Esophagus mucosa (tissue), 1 donor: ENCODE measurements around the gene ZDHHC5. TPM values are rescaled to one million over a fixed set of nuclear protein-coding genes. Genes with fewer than 3 reads are reported as not detected.
"Not testable (repeated sequence)": the region's sequence is repeated elsewhere in the genome, so short reads cannot be mapped to it uniquely, and the experiment has no call there.

Experiments used
- ATAC-seq: fragments of 200-7000 bp; cut with Tn5 transposase; one replicate; pipeline ENCODE4 v1.9.1; 2020
- total RNA-seq: library from RNA; stranded (reverse); gene quantifications from one replicate; pipeline ENCODE4 v1.2.4, GENCODE V29; 2023
- donor health status: DM: yes; HTN: yes; CAD: no.

The ZDHHC5 gene
- total RNA-seq, 1 donor from 2014 or later, result 122 TPM

DNA sequence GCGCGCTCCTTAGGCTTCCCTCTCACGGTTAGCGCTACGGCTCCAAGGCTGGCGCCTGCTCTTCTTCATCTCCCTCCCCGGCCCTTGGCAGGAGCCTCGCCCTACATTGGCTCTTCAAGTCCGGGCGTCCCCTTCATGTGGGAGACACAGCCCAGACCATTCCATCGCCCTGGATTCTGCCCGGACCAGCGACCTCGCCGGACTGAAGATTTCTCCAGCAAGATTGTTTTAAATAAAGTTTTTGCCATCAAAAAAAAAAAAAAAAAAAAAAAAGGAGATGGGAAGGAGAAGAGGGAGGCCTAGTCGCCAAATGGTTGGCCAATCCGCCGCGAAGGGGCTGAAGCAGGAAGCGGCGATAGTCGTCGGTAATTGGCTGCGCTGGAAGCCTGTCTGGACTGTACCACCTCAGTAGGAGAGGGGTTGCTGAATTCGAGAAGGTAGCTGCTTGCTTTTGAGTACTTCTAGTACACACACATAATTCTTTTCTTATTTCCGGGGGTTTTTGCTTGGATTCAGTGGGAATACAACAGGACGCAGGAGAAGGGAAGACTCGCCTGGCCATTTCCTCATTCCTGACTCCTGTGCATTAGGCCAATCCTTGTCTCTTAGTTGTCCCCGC is 688 bp upstream of the ZDHHC5 start:
- ATAC-seq, result peak; percentile 86

GRCh38 chr11:57668434-57668782 is 494 bp downstream of the ZDHHC5 start:
- ATAC-seq, result peak; percentile 3

- ATAC-seq, result peak; percentile 69
These were observed 6.3 kb downstream of the ZDHHC5 start for GRCh38 chr11:57674251-57674650.

DNA sequence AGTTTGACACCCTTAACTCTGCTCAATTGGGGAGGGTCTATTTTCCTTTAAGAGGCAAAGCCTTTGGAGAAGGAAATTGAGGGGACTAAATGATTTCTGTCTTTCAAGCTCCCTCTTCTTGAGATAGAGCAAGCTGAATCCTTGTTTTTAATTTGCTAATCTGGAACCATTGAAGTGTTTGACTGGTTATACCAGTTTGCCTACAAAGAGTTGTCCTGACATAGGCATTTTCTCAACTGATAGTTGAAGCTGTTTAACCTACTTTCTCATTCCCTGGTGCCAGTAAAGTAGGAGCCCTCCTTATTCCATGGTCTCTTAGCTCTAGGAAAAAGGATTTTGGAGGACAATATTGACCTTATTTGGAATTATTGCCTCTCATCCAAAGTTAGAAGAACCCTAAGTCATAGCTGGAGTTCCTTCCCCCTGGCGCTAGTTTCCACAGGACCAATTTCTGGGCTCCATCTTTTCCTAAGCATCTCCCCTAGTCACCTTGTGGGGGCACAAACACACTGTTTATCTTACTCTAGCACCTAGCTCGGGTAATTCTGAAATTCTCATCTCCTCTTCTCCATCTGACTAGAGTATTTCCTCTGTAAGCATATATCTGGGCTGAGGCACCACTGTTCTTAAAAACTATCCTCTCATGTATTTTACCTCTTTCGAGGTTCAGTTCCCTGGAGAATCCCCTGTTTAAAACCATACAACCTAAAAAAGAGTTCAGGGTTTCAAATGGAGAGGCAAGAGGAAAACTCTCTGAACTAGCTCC is 7.4 kb downstream of the ZDHHC5 start:
- peak; percentile 32 for ATAC-seq

DNA sequence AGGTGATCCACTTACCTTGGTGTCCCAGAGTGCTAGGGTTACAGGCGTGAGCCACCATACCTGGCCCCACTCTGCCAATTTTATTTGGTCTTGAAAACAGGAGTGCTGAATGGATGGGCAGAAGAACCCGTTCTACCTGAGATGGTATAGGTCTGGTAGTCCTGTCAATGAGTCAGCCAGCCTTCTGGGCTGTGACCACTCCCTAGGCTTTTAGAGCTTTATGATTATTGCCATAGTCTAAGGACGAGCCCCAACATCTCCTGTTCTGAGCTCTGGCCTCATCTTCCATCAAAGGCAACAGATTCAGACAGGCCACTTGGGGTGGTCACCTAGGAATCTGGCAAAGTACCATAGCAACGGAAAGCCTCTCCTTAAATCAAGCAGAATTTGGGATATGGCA is 11.5 kb downstream of the ZDHHC5 start:
- peak; percentile 96 for ATAC-seq

DNA sequence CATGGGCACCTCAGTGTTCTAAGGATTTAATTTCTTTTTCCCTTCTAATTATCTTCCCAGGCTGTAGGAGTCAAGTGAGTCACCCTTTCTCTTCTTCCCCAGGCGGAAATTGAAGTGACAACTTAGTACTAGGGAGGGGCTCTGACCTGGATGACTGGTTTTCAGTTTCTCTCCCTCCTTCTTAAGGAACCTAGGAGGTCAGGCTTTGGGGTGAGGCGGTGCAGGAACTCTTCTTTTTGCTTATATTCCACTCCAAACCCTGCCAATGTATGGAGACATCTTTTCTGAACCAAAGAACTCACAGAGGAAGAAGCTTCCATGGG is 12.6 kb downstream of the ZDHHC5 start:
- peak; percentile 88 for ATAC-seq

GRCh38 chr11:57681168-57681567 is 13.3 kb downstream of the ZDHHC5 start:
- ATAC-seq, result no peak

- not testable (repeated sequence) for ATAC-seq
These were observed 22.6 kb downstream of the ZDHHC5 start for GRCh38 chr11:57690474-57690873.

- peak; percentile 51 for ATAC-seq
These were observed 31.0 kb downstream of the ZDHHC5 start for GRCh38 chr11:57698843-57699365.

- ATAC-seq, result no peak
These were observed 31.9 kb downstream of the ZDHHC5 start for GRCh38 chr11:57699813-57700212.

DNA sequence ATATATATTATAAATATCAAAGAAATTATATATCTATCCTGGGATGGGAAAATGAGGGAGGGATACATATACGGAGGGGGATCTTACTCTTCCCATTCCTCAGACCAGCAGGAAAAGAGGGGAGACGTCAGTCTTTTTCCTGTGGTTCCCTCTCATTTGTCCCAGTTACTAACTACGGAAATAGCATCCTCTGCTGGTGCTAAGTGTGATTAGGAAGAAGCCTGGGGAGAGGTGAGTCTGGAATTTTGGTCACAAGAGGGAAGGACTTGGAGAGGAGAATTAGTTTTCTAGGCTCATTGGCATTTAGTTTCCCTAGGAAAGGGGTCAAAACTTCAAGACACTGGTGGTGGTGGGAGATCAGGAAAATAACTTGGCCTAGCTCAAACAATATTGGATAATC is 32.5 kb downstream of the ZDHHC5 start:
- no peak for ATAC-seq

DNA sequence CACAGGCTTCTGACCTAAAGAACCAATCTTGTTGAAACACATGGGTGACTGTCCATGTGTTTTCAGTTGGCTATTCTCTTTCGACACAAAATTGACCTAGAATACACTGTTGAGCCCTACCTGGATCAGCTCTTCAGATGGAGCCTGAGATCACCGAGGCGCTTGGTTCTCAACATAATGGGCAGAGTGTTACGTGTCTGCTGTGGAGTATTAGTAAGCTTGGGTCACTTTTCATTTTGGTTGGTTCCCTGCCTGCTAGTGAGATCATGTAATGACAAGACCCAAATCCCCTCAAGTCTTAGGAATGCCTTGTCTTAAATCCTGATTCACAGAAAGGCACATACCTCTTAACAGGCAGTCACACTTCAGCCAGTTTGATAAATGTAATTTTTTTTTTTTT is 35.4 kb downstream of the ZDHHC5 start:
- ATAC-seq, result peak; percentile 65

DNA sequence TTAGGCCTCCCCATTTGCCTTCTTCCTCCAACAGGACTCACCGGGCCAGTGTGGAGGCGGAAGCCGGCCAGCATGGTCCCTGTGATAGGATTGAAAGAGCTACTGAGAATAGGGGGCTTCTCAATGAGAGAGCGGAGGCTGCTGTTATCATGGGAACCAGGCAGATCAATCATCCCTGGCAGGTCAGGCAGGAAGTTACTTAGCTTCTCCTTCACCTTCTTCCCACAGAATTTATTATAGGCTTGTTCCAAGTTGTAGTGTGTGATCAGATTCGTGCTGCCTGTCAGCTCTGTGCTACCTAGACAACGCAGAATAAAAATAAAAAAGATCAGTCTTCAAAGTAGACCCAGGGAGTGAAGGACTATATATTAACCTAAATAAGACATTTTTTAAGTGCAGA is 37.0 kb downstream of the ZDHHC5 start:
- ATAC-seq, result no peak

DNA sequence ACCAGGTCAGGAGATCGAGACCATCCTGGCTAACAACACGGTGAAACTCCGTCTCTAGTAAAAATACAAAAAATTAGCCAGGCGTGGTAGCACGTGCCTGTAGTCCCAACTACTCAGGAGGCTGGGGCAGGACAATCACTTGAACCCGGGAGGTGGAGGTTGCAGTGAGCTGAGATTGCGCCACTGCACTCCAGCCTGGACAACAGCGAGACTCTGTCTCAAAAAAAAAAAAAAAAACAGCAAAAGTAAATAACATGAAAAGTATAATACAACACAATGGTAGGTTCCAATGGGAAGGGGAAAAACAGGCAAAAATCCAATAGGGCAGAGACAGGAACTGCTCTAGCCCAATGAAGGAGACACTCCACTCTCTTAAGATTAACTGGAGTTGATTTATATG is 37.5 kb downstream of the ZDHHC5 start:
- not testable (repeated sequence) for ATAC-seq

DNA sequence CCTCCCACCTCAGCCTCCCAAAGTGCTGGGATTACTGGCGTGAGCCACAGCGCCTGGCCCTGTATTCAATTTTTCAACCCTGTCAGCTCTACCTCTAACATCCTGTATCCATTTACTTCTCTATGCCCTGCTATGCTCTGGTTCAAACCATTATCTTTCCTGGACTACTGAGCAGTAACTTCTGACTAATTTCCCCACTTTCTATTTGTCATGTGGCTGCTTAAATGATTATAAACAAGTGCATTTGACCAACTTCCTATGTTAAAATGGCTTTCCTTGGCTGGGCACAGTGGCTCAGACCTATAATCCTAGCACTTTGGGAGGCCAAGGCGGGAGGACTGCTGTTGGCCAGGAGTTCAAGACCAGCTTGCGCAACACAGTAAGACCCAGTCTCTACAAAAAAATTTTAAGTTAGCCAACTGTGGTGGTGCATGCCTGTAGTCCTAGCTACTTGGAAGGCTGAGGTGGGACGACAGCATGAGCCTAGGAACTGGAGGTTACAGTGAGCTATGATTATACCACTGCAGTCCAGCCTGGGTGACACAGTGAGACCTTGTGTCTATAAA is 42.0 kb downstream of the ZDHHC5 start:
- ATAC-seq, result no peak

DNA sequence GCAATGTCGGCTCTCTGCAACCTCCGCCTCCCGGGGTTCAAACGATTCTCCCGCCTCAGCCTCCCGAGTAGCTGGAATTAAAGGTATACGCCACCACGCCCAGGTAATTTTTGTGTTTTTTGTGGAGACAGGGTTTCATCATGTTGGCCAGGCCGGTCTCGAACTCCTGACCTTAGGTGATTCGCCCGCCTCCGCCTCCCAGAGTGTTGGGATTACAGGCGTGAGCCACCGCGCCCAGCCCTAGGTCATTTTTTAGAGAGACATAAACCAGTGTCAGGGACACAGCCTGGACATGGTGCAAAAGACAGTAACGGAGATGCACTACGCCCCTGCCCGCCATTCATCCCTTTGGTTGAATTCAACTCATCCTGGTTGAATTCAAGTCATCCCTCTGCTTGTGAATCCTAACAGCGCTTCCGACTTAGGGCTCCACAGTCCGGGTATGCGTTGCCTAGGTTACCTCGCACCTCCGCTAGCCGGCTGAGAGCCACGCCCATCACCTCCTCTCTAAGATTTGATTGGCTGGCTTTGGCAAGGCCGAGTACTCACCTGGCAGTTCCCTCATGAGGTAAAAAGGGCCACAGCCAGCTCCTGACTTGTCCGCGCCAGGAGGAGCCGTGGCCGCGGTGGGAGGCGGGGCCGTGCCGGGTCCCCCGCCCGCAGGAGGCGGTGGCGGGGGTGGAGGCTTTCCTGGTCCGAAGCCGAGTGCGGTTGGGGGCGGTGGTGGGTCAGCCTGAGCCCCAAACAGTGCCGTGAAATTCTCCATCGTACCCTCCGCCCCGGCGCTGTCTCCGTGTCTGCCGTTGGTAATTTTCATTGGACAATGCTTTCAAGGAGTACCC is 43.7 kb downstream of the ZDHHC5 start, which contains the start of gene MED19:
Gene MED19, minus strand, starts transcription at position 802 of the 842 bp plus-strand sequence. Its CDS starts 36 bp downstream, at position 766.
- ATAC-seq, result peak; percentile 89

- peak; percentile 94 for ATAC-seq
These were observed 44.6 kb downstream of the ZDHHC5 start, which contains the start of gene TMX2 for GRCh38 chr11:57712256-57713150. TMX2 (plus strand) TSS chr11:57712593; CDS start chr11:57712619, 26 bp downstream.

DNA sequence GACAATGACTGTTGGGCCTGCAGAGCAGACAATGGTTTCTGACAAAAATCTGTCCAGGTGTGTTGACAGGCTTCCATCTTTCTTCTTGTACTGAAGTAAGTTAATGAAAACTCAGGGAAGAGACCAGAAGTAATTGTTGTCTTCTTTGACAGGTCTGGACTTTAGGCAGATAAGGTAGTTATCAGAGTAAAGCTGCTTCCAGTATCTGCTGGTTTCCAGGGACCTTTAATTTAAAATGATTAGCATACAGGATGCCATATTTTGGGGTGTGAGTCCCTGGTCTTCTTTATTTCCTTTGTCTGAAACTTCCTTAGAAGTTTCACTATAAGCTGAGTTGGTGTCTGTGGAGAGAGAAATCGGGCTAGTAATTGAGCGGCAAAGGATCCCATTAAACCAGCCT is 45.9 kb downstream of the ZDHHC5 start:
- no peak for ATAC-seq

DNA sequence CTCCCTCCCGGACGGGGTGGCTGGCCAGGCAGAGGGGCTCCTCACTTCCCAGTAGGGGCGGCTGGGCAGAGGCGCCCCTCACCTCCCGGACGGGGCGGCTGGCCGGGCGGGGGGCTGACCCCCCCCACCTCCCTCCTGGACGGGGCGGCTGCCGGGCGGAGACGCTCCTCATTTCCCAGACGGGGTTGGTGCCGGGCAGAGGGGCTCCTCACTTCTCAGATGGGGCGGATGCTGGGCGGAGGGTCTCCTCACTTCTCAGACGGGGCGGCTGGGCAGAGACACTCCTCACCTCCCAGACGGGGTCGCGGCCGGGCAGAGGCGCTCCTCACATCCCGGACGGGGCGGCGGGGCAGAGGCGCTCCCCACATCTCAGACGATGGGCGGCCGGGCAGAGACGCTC is 48.8 kb downstream of the ZDHHC5 start:
- not testable (repeated sequence) for ATAC-seq

DNA sequence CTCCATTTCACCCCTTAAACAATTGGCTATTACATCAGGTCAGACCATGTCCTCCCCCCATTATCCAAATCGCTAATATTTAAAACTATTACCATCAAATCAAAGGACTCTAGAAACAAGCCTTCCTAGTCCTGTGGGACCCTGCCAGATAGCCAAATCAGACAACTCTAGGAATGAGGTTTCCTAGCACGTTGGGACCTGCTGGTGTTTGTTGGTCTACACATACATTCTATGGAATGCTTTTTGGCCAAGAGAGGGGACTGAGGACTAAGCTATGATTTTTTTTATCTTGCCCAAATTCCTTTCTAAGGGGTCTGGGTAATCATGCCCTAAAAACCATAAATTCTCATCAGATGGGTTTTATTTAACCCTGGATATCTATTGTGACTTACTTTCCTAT is 59.3 kb downstream of the ZDHHC5 start:
- ATAC-seq, result no peak

- ATAC-seq, result no peak
These were observed 60.9 kb downstream of the ZDHHC5 start for GRCh38 chr11:57728829-57729228.

GRCh38 chr11:57729479-57729878 is 61.6 kb downstream of the ZDHHC5 start:
- ATAC-seq, result no peak
